ENCODE data around the gene SPATA46. TPM values are rescaled to one million over a fixed set of nuclear protein-coding genes. Genes with fewer than 3 reads are reported as not detected.

SPATA46 gene
- total and polyA plus RNA-seq, 9 of the 15 experiments (the other 6 are each of a cell fraction or from before 2014, with no cell fraction given), result 0.04 to 0.11 TPM; not detected in 7

DNA sequence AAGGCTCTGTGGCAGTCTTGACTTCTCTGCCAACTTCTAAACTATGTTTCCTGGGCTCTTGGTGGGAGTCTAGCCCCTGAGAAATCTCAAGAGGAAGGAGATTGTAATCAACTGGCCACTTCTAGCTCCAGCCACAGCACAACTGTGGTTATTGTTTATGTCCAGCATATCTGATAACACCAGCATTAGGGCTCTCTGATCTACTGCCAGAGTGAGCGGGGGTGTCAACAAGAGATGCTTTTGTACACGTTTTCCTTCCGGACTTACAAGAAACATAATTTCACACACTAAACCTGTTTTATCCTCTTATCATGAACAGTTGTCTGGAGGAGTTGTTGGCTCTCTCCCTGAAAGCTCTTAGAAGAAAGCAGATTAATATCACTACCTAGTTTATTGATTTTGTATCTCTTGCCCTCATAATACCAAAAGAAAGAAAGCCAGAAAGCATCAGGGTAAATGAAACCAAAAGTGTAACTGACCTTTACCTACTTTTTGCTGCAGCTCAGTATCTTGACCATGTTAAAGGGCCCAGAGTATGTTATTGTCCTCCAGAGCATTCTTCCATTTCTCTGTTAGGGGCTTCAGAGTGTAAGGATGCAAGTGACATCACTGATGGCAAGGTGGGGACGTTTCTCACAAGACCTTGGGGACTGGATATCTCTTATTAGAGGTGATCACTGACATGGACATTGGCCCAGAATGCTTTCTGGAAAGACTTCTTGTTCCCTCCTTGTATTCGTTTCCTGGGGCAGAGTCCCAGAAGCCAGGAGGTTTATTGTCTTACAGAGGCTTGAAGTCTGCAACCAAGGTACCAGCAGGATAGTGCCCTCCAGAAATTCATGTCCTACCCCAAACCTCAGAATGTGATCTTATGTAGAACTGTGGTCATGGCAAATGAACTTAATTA lies 44.9 kb upstream of the SPATA46 start (continued):
- TF ChIP-seq, protein P1, sequence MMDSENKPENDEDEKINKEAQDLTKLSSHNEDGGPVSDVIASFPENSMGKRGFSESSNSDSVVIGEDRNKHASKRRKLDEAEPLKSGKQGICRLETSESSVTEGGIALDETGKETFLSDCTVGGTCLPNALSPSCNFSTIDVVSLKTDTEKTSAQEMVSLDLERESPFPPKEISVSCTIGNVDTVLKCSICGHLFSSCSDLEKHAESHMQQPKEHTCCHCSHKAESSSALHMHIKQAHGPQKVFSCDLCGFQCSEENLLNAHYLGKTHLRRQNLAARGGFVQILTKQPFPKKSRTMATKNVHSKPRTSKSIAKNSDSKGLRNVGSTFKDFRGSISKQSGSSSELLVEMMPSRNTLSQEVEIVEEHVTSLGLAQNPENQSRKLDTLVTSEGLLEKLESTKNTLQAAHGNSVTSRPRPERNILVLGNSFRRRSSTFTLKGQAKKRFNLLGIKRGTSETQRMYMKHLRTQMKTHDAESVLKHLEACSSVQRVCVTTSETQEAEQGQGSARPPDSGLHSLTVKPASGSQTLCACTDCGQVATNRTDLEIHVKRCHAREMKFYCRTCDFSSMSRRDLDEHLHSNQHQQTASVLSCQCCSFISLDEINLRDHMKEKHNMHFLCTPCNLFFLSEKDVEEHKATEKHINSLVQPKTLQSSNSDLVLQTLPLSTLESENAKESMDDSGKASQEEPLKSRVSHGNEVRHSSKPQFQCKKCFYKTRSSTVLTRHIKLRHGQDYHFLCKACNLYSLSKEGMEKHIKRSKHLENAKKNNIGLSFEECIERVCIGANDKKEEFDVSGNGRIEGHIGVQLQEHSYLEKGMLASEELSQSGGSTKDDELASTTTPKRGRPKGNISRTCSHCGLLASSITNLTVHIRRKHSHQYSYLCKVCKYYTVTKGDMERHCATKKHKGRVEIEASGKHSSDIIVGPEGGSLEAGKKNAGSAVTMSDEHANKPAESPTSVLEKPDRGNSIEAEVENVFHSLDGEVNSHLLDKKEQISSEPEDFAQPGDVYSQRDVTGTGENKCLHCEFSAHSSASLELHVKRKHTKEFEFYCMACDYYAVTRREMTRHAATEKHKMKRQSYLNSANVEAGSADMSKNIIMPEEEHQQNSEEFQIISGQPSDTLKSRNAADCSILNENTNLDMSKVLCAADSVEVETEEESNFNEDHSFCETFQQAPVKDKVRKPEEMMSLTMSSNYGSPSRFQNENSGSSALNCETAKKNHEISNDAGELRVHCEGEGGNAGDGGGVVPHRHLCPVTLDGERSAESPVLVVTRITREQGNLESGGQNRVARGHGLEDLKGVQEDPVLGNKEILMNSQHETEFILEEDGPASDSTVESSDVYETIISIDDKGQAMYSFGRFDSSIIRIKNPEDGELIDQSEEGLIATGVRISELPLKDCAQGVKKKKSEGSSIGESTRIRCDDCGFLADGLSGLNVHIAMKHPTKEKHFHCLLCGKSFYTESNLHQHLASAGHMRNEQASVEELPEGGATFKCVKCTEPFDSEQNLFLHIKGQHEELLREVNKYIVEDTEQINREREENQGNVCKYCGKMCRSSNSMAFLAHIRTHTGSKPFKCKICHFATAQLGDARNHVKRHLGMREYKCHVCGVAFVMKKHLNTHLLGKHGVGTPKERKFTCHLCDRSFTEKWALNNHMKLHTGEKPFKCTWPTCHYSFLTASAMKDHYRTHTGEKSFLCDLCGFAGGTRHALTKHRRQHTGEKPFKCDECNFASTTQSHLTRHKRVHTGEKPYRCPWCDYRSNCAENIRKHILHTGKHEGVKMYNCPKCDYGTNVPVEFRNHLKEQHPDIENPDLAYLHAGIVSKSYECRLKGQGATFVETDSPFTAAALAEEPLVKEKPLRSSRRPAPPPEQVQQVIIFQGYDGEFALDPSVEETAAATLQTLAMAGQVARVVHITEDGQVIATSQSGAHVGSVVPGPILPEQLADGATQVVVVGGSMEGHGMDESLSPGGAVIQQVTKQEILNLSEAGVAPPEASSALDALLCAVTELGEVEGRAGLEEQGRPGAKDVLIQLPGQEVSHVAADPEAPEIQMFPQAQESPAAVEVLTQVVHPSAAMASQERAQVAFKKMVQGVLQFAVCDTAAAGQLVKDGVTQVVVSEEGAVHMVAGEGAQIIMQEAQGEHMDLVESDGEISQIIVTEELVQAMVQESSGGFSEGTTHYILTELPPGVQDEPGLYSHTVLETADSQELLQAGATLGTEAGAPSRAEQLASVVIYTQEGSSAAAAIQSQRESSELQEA (IDR thresholded peaks at IDR 0.05; ENCODE audit: low read depth), result no peak
- TF ChIP-seq HDAC8 (tag; IDR thresholded peaks at IDR 0.05) (no peak), MED1 (CRISPR knock-in tag; IDR thresholded peaks at IDR 0.05; ENCODE audit: borderline replicate concordance) (no peak), HIVEP1 (CRISPR knock-in tag; IDR thresholded peaks at IDR 0.05) (no peak), GTF2F1 (IDR thresholded peaks at IDR 0.05; ENCODE audit: low read depth, low read length) (no peak), IFI16 (CRISPR knock-in tag; IDR thresholded peaks at IDR 0.05) (no peak), CREM (IDR thresholded peaks at IDR 0.05; ENCODE audit: low read depth) (peak; percentile 73), KDM5B (IDR thresholded peaks at IDR 0.05; ENCODE audit: insufficient replicate concordance, low read depth, low read length) (no peak), POLR2B (IDR thresholded peaks at IDR 0.05; ENCODE audit: low read depth, partially characterized antibody) (no peak), BMI1 (IDR thresholded peaks at IDR 0.05; ENCODE audit: low read length) (no peak), ZNF217 (CRISPR knock-in tag; IDR thresholded peaks at IDR 0.05) (no peak), RB1 (IDR thresholded peaks at IDR 0.05; ENCODE audit: low read depth) (no peak), PPARD (CRISPR knock-in tag; IDR thresholded peaks at IDR 0.05) (no peak), DIDO1 (tag; IDR thresholded peaks at IDR 0.05; ENCODE audit: low read depth) (no peak), MEF2D (tag; conservative IDR thresholded peaks at IDR 0.05; ENCODE audit: low read depth) (0 out of 2 replicates have a peak, but pooled peaks have one; percentile 18), JUN (IDR thresholded peaks at IDR 0.05; ENCODE audit: borderline replicate concordance, low read depth, low read length) (no peak), JUN (CRISPR knock-in tag; IDR thresholded peaks at IDR 0.05; ENCODE audit: borderline replicate concordance) (no peak), ZNF696 (CRISPR knock-in tag; conservative IDR thresholded peaks at IDR 0.05) (no peak)
- TF ChIP-seq, protein P2, sequence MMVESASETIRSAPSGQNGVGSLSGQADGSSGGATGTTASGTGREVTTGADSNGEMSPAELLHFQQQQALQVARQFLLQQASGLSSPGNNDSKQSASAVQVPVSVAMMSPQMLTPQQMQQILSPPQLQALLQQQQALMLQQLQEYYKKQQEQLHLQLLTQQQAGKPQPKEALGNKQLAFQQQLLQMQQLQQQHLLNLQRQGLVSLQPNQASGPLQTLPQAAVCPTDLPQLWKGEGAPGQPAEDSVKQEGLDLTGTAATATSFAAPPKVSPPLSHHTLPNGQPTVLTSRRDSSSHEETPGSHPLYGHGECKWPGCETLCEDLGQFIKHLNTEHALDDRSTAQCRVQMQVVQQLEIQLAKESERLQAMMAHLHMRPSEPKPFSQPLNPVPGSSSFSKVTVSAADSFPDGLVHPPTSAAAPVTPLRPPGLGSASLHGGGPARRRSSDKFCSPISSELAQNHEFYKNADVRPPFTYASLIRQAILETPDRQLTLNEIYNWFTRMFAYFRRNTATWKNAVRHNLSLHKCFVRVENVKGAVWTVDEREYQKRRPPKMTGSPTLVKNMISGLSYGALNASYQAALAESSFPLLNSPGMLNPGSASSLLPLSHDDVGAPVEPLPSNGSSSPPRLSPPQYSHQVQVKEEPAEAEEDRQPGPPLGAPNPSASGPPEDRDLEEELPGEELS (CRISPR knock-in tag; IDR thresholded peaks at IDR 0.05; ENCODE audit: borderline replicate concordance), result no peak
